GM21825 (cell line): ENCODE measurements around the gene IFIT3.

Source experiments
- ATAC-seq: cut with Tn5 transposase; IDR thresholded peaks from one replicate; pipeline ENCODE4 v1.9.1; 2021; ENCODE audit warnings: mild to moderate bottlenecking, moderate library complexity; ENCODE audit not compliant: unreplicated experiment

The IFIT3 gene

GRCh38 chr10:89389254-89389653 is 61.5 kb downstream of the IFIT3 start:
- no peak for ATAC-seq
